GM18517 (cell line): Measurements from ENCODE around the gene PAK6.

Source experiments
- ATAC-seq: cut with Tn5 transposase; IDR thresholded peaks from one replicate; pipeline ENCODE4 v1.9.1; 2021; ENCODE audit warnings: mild to moderate bottlenecking, moderate library complexity; ENCODE audit not compliant: unreplicated experiment

The PAK6 gene

GRCh38 chr15:40238532-40239403 lies at the start of gene PAK6:
TSS of gene PAK6 (plus strand) at chr15:40239063. CDS start at chr15:40264786, 25,723 bp downstream.
- ATAC-seq: no peak

- ATAC-seq: no peak
Observed at GRCh38 chr15:40190591-40190990, 48.3 kb upstream of the PAK6 start.

- no peak for ATAC-seq
Observed at GRCh38 chr15:40192942-40193341, 45.9 kb upstream of the PAK6 start.

GRCh38 chr15:40197434-40197833 lies 41.4 kb upstream of the PAK6 start:
- no peak for ATAC-seq

- ATAC-seq: no peak
Observed at GRCh38 chr15:40198355-40199085, 40.3 kb upstream of the PAK6 start.

GRCh38 chr15:40204100-40204499 lies 34.8 kb upstream of the PAK6 start:
- ATAC-seq: no peak

GRCh38 chr15:40217166-40217824 lies 21.6 kb upstream of the PAK6 start:
- ATAC-seq: no peak

- ATAC-seq: no peak
Observed at GRCh38 chr15:40219801-40220200, 19.1 kb upstream of the PAK6 start.

GRCh38 chr15:40222131-40222530 lies 16.7 kb upstream of the PAK6 start:
- ATAC-seq: no peak

- ATAC-seq: no peak
Observed at GRCh38 chr15:40226736-40227135, 12.1 kb upstream of the PAK6 start.

- ATAC-seq: no peak
Observed at GRCh38 chr15:40229316-40229715, 9.5 kb upstream of the PAK6 start.

- no peak for ATAC-seq
Observed at GRCh38 chr15:40229956-40230355, 8.9 kb upstream of the PAK6 start.

- no peak for ATAC-seq
Observed at GRCh38 chr15:40232625-40233070, 6.2 kb upstream of the PAK6 start.

GRCh38 chr15:40233727-40234577 lies 4.9 kb upstream of the PAK6 start:
- ATAC-seq: no peak

- no peak for ATAC-seq
Observed at GRCh38 chr15:40234783-40235182, 4.1 kb upstream of the PAK6 start.

GRCh38 chr15:40235201-40235885 lies 3.5 kb upstream of the PAK6 start:
- no peak for ATAC-seq

- no peak for ATAC-seq
Observed at GRCh38 chr15:40239404-40239692, 485 bp downstream of the PAK6 start.

- ATAC-seq: no peak
Observed at GRCh38 chr15:40239693-40240618, 1.1 kb downstream of the PAK6 start.

- ATAC-seq: no peak
Observed at GRCh38 chr15:40240619-40241221, 1.9 kb downstream of the PAK6 start.
